Psoas muscle (tissue), 8 donors: ENCODE results near the gene FBXO44. TPM values are rescaled to one million over a fixed set of nuclear protein-coding genes. Genes with fewer than 3 reads are reported as not detected.

Experiments
- ATAC-seq, 4 donors: fragments of 200-7000 bp; cut with Tn5 transposase; one replicate each; pipeline ENCODE4 v1.9.1; 2020; ENCODE audit warnings: moderate library complexity in 3 of 4, mild to moderate bottlenecking in 2 of 4
- DNase-seq, 2 donors: peaks; one replicate each; pipeline ENCODE4 v3.0.0-alpha.2; 2020
- H3K27ac ChIP-seq: fragments of 200-600 bp; one replicate; pipeline ENCODE4 v1.8.0; 2022
- H3K27me3 ChIP-seq, 3 donors: fragments of 200-600 bp in 1 of 3; one replicate each; pipeline versions ENCODE4 v1.6.1 to v1.8.0; 2013 to 2022; ENCODE audit warnings: low read length in 2 of 3, mild to moderate bottlenecking in 2 of 3, moderate library complexity in 1 of 3; ENCODE audit not compliant: insufficient read depth in 3 of 3
- H3K36me3 ChIP-seq, 2 donors: fragments of 200-600 bp in 1 of 2; one replicate each; pipeline versions ENCODE4 v1.6.1 to v1.8.0; 2013 to 2022; ENCODE audit warnings: low read depth in 1 of 2, mild to moderate bottlenecking in 1 of 2, moderate library complexity in 1 of 2; ENCODE audit not compliant: insufficient read depth in 1 of 2
- H3K4me1 ChIP-seq: fragments of 200-600 bp; one replicate; pipeline ENCODE4 v1.8.0; 2022
- H3K4me3 ChIP-seq: fragments of 200-600 bp; one replicate; pipeline ENCODE4 v1.8.0; 2022; ENCODE audit warnings: mild to moderate bottlenecking
- H3K9me3 ChIP-seq: fragments of 200-600 bp; one replicate; pipeline ENCODE4 v1.8.0; 2022
- WGBS, 3 donors: extraction: QIAGEN DNeasy Blood & Tissue Kit; methylation state at CpG; one replicate each; pipeline versions ENCODE4 v1.1.6 to v1.1.7; 2013; 5-methylcytosine and 5-hydroxymethylcytosine counted together
- intact Hi-C, 2 donors: fragments of 100-400 bp; cut with DNase I; formaldehyde crosslinking; loops; one replicate each; pipeline versions ENCODE4 v1.11.0 to v1.14.2; 2022
- polyA plus RNA-seq, 3 donors: library from polyadenylated mRNA; stranded (reverse); fragments of 200-250 nt; gene quantifications; one replicate each; pipeline ENCODE4 v1.2.3, GENCODE V29; 2013
- total RNA-seq, 4 donors: library from RNA; stranded (reverse); fragmentation: NEBNext Ultra II Directional in 2 of 4; extraction: Animal tissue kit (Norgen Biotek cat#: 25700) in 2 of 4; gene quantifications; one replicate each; pipeline versions ENCODE4 v1.2.1 to v1.2.4, GENCODE V29; 2021 to 2023
- TF ChIP-seq, protein P1 (sequence below): fragments of 200-600 bp; IDR thresholded peaks from one replicate; pipeline ENCODE4 v1.8.0; 2022; ENCODE audit warnings: antibody characterized with exemption
- donor health status: healthy with polysubstance abuse.
- donor health status: DM: no; HTN: no; CAD: no; lungs with moderate emphysema.
- donor health status: Bipolar disorder and iron deficiency.
- donor health status: healthy.
- donor health status: DM: yes; HTN: yes; CAD: no.
- donor health status: DM: no; HTN: no; CAD: no.
- donor health status: DM: no; HTN: no; CAD: no.
- donor health status: DM: yes; HTN: yes; CAD: no.

Gene FBXO44
- total and polyA plus RNA-seq, 7 donors = 2.9 to 8.4 (median 4.5) TPM

- TF ChIP-seq, protein P1, sequence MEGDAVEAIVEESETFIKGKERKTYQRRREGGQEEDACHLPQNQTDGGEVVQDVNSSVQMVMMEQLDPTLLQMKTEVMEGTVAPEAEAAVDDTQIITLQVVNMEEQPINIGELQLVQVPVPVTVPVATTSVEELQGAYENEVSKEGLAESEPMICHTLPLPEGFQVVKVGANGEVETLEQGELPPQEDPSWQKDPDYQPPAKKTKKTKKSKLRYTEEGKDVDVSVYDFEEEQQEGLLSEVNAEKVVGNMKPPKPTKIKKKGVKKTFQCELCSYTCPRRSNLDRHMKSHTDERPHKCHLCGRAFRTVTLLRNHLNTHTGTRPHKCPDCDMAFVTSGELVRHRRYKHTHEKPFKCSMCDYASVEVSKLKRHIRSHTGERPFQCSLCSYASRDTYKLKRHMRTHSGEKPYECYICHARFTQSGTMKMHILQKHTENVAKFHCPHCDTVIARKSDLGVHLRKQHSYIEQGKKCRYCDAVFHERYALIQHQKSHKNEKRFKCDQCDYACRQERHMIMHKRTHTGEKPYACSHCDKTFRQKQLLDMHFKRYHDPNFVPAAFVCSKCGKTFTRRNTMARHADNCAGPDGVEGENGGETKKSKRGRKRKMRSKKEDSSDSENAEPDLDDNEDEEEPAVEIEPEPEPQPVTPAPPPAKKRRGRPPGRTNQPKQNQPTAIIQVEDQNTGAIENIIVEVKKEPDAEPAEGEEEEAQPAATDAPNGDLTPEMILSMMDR = no peak
- Histone ChIP-seq H3K4me1 (no peaks in the 10 kb centered on the region), H3K27me3 (peaks cover 0 to 50% (median 23%) of the 10 kb centered on the region in 3 donors)
Observed at GRCh38 chr1:11690397-11691301, 36.0 kb downstream of the FBXO44 start.

GRCh38 chr1:11691302-11691914 is 36.7 kb downstream of the FBXO44 start, which contains the start of gene DRAXIN:
Gene DRAXIN, plus strand, starts transcription at chr1:11691710. Its CDS starts 14,549 bp downstream, at chr1:11706259.
- DNase-seq (no peak), ATAC-seq (peak in 1 of 4 donors; percentile 24)
- no peak within 1 kb of the TSS for H3K27ac ChIP-seq
- H3K27me3 ChIP-seq = peaks cover 0 to 55% (median 23%) of the 10 kb centered on the region in 3 donors
- H3K9me3 ChIP-seq = no peaks in the 10 kb centered on the region
- TF ChIP-seq, protein P1 = no peak
- 0 to 1% (median 1%) methylated on average over 41 to 78 of the region's 78 CpGs for WGBS, 3 donors
- no peaks in the 10 kb centered on the region for H3K4me1 ChIP-seq
- H3K36me3 ChIP-seq = no peaks in the 10 kb centered on the region
- H3K4me3 ChIP-seq = peak within 1 kb of the TSS; percentile 55
- intact Hi-C loops = no loop called here

More at GRCh38 chr1:11690397-11691301, 36.0 kb downstream of the FBXO44 start:
- Histone ChIP-seq H3K36me3 (no peaks in the 10 kb centered on the region), H3K4me3 (peak overlapping the region; percentile 55), H3K9me3 (no peaks in the 10 kb centered on the region), H3K27ac (no peak overlapping the region)
- 7 to 8% (median 7%) methylated on average over 58 to 64 of the region's 64 CpGs for WGBS, 3 donors
- intact Hi-C loops = no loop called here
- ATAC-seq (no peak), DNase-seq (no peak)

DNA sequence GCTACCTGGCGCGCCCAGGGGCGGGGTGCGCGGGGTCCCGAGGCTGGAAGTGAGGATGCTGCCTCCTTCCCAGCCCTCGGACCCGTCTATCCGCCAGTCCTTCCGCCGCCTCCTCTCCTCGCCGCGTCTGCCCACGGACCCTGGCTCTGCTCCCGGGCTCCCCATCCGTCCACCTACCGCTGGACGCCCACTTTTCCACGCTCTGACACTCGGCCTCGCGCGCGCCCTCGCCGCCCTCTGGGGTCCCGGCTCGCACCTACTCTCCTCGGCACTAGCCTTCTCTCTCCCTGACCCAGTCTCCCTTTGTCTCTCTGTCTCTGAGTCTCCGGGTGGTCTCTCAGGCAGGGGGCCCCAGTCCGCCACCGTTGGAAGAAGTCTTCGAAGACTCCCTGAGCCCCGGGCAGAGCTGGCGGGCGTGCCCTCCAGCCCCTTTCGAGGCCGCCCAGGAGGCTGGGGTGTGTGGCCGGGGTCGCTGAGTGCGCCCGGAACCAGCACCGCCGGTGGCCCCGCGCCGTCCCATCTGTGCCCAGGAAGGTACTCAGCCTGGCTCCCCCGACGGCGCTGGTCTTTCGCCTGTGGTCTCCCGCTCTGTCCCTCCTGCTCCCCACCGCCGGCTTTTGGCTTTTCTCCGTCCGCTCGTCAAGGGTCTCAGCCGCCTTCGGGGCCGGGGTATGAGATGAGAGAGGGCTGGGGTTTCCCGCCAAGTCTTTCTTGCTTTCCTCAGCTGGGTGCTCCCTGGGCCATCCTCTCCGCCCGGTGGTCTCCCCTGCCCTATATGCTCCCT is 37.4 kb downstream of the FBXO44 start:
- DNase-seq = no peak
- H3K9me3 ChIP-seq = no peaks in the 10 kb centered on the region
- H3K27ac ChIP-seq = no peak overlapping the region
- no peak for ATAC-seq
- peaks cover 0 to 57% (median 23%) of the 10 kb centered on the region in 3 donors for H3K27me3 ChIP-seq
- TF ChIP-seq, protein P1 = no peak
- no peaks in the 10 kb centered on the region for H3K4me1 ChIP-seq
- no peaks in the 10 kb centered on the region for H3K36me3 ChIP-seq
- 4 to 10% (median 5%) methylated on average over 47 to 64 of the region's 64 CpGs for WGBS, 3 donors
- H3K4me3 ChIP-seq = peak overlapping the region; percentile 55
- intact Hi-C loops = no loop called here

- no peaks in the 10 kb centered on the region for H3K36me3 ChIP-seq
- H3K9me3 ChIP-seq = no peaks in the 10 kb centered on the region
- intact Hi-C loops = no loop called here
- ATAC-seq (peak in 3 of 4 donors; percentile 59 to 65 (median 61)), DNase-seq (peak in 1 of 2 donors; percentile 35)
- peaks cover 0 to 57% (median 23%) of the 10 kb centered on the region in 3 donors for H3K27me3 ChIP-seq
- no peak overlapping the region for H3K4me3 ChIP-seq
- no peaks in the 10 kb centered on the region for H3K4me1 ChIP-seq
- TF ChIP-seq, protein P1 = no peak
- WGBS, 3 donors = 7 to 18% (median 14%) methylated on average over 6 of the region's 6 CpGs
- H3K27ac ChIP-seq = no peak overlapping the region
Observed at GRCh38 chr1:11693024-11693590, 38.4 kb downstream of the FBXO44 start.
